KMS-11 (cell line): ENCODE results near the gene PAFAH1B2.

ENCODE experiments used
- H2AFZ ChIP-seq: fragments of 200-600 bp; sonication (generic); 2 replicates; pipeline ENCODE4 v1.6.1; 2016; ENCODE audit warnings: antibody characterized with exemption, mixed run types, low read depth
- H3K27ac ChIP-seq: fragments of 200-600 bp; sonication (generic); 2 replicates; pipeline ENCODE4 v1.6.1; 2016; ENCODE audit warnings: mild to moderate bottlenecking, mixed run types
- H3K27me3 ChIP-seq: fragments of 200-600 bp; sonication (generic); 2 replicates; pipeline ENCODE4 v1.6.1; 2017; ENCODE audit warnings: mild to moderate bottlenecking, low read depth, mixed run types, moderate library complexity; ENCODE audit not compliant: insufficient read depth
- H3K36me3 ChIP-seq: fragments of 200-600 bp; sonication (generic); 2 replicates; pipeline ENCODE4 v1.6.1; 2017; ENCODE audit warnings: mild to moderate bottlenecking, mixed run types; ENCODE audit not compliant: insufficient read depth
- H3K4me1 ChIP-seq: fragments of 200-600 bp; sonication (generic); 2 replicates; pipeline ENCODE4 v1.6.1; 2016; ENCODE audit warnings: mild to moderate bottlenecking, low read depth, mixed run types; ENCODE audit not compliant: poor library complexity, severe bottlenecking
- H3K4me2 ChIP-seq: fragments of 200-600 bp; sonication (generic); 2 replicates; pipeline ENCODE4 v1.7.0; 2016; ENCODE audit warnings: mild to moderate bottlenecking, mixed run types
- H3K4me3 ChIP-seq: fragments of 200-600 bp; sonication (generic); IDR thresholded peaks from 2 replicates; pipeline ENCODE4 v1.6.1; 2017; ENCODE audit warnings: low read depth, low read length, mixed read lengths; ENCODE audit not compliant: insufficient read depth
- H3K79me2 ChIP-seq: fragments of 200-600 bp; sonication (generic); 2 replicates; pipeline ENCODE4 v1.6.1; 2016; ENCODE audit warnings: low read depth, mixed run types; ENCODE audit not compliant: insufficient read depth
- H3K9ac ChIP-seq: fragments of 200-600 bp; sonication (generic); 2 replicates; pipeline ENCODE4 v1.6.1; 2016; ENCODE audit warnings: mild to moderate bottlenecking, mixed run types
- H4K20me1 ChIP-seq: fragments of 200-600 bp; sonication (generic); 2 replicates; pipeline ENCODE4 v1.6.1; 2016; ENCODE audit warnings: mild to moderate bottlenecking, mixed run types; ENCODE audit not compliant: insufficient read depth
- TF ChIP-seq, protein P1 (sequence below): fragments of 200-600 bp; sonication (generic); conservative IDR thresholded peaks from 2 replicates; pipeline ENCODE4 v1.6.1; 2017; ENCODE audit warnings: low read depth, mild to moderate bottlenecking, antibody characterized with exemption, low read length, moderate library complexity, mixed read lengths

Gene PAFAH1B2

GRCh38 chr11:117183724-117184349, 39.8 kb downstream of the PAFAH1B2 start:
- Histone ChIP-seq H3K36me3 (no peaks in the 10 kb centered on the region), H3K27me3 (no peaks in the 10 kb centered on the region), H3K27ac (no peak overlapping the region), H3K9ac (no peak overlapping the region), H3K4me1 (peaks cover 12% of the 10 kb centered on the region), H3K4me3 (no peak overlapping the region), H3K4me2 (no peak overlapping the region), H4K20me1 (no peaks in the 10 kb centered on the region), H3K79me2 (no peaks in the 10 kb centered on the region), H2AFZ (no peak overlapping the region)
- TF ChIP-seq, protein P1, sequence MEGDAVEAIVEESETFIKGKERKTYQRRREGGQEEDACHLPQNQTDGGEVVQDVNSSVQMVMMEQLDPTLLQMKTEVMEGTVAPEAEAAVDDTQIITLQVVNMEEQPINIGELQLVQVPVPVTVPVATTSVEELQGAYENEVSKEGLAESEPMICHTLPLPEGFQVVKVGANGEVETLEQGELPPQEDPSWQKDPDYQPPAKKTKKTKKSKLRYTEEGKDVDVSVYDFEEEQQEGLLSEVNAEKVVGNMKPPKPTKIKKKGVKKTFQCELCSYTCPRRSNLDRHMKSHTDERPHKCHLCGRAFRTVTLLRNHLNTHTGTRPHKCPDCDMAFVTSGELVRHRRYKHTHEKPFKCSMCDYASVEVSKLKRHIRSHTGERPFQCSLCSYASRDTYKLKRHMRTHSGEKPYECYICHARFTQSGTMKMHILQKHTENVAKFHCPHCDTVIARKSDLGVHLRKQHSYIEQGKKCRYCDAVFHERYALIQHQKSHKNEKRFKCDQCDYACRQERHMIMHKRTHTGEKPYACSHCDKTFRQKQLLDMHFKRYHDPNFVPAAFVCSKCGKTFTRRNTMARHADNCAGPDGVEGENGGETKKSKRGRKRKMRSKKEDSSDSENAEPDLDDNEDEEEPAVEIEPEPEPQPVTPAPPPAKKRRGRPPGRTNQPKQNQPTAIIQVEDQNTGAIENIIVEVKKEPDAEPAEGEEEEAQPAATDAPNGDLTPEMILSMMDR, result no peak

DNA sequence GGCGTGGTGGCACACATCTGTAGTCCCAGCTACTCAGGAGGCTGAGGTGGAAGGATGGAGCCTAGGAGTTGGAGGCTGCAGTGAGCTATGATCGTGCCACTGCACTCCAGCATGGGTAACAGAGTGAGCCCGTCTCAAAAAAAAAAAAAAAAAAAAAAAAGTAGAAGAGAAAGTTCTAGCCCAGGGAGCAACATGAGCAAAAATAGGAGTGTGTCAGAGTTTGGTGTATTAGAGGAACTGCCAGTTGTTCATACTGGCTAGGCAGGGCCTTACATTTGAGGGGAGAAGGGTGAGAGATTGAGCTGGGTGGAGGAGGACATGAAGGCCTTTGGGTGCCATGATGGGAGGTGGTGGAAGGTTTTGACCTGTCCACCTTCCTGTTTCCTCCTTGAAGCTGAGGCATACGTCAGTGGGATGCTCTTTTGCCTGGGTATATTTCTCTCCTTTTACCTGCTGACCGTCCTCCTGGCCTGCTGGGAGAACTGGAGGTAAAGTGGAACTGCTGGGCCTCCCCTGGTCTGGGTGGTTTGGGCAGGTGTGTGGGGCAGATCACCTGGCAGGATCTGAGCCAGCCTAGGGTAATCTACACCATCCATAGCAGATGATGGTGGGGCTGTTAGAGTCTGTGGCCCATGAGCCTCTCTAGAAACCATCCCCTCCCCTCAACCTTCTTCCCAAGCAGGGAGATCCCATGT, 41.8 kb downstream of the PAFAH1B2 start:
- TF ChIP-seq, protein P1, result no peak
- no peaks in the 10 kb centered on the region for H4K20me1 ChIP-seq
- no peak overlapping the region for H3K4me3 ChIP-seq
- no peaks in the 10 kb centered on the region for H3K4me1 ChIP-seq
- no peak overlapping the region for H3K9ac ChIP-seq
- no peak overlapping the region for H3K27ac ChIP-seq
- no peaks in the 10 kb centered on the region for H3K36me3 ChIP-seq
- no peaks in the 10 kb centered on the region for H3K79me2 ChIP-seq
- no peak overlapping the region for H2AFZ ChIP-seq
- H3K4me2 ChIP-seq, result no peak overlapping the region
- H3K27me3 ChIP-seq, result no peaks in the 10 kb centered on the region

- Histone ChIP-seq H3K4me1 (no peaks in the 10 kb centered on the region), H3K4me3 (no peak overlapping the region), H3K9ac (no peak overlapping the region), H4K20me1 (no peaks in the 10 kb centered on the region), H2AFZ (no peak overlapping the region), H3K36me3 (no peaks in the 10 kb centered on the region), H3K4me2 (no peak overlapping the region), H3K27ac (no peak overlapping the region), H3K27me3 (no peaks in the 10 kb centered on the region), H3K79me2 (no peaks in the 10 kb centered on the region)
- TF ChIP-seq, protein P1, result no peak
Measured at GRCh38 chr11:117186431-117186761, 42.3 kb downstream of the PAFAH1B2 start.

DNA sequence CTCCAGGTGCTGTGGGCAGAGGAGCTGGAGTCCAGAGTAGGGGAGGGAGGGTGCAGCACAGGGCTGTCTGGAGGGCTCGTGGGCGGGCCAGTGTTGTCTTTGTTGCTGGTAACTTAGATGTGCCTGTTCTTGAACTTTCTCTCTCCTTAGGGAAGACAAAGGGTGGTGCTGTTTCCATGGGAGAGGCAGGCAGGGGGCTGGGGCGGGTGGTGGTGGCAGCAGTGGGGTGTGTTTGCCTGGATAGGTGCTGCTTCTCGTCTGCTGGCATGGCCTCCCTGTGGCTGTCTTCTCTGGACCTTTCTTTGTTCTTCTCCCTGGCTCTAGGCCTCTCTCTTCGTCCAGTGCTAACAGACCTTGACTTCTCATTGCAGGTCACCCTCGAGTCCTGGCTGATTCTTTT, 42.9 kb downstream of the PAFAH1B2 start:
- Histone ChIP-seq H2AFZ (no peak overlapping the region), H3K27me3 (no peaks in the 10 kb centered on the region), H3K27ac (no peak overlapping the region), H3K4me1 (no peaks in the 10 kb centered on the region), H3K79me2 (no peaks in the 10 kb centered on the region), H3K4me3 (no peak overlapping the region), H3K9ac (no peak overlapping the region), H3K36me3 (no peaks in the 10 kb centered on the region), H4K20me1 (no peaks in the 10 kb centered on the region), H3K4me2 (no peak overlapping the region)
- TF ChIP-seq, protein P1, result no peak
